A673 (cell line): ENCODE results near the gene HIC2. TPM values are rescaled to one million over a fixed set of nuclear protein-coding genes. Genes with fewer than 3 reads are reported as not detected.
"Not testable (repeated sequence)": the region's sequence is repeated elsewhere in the genome, so short reads cannot be mapped to it uniquely, and the experiment has no call there.

Experiments used
- BruUV-seq: library from RNA; stranded (reverse); fragments of 400-500 nt; replicated peaks from 2 replicates; lab custom pipeline; 2021; lab: Mats Ljungman, UMichigan
- CTCF ChIA-PET: fragments of 300-600 bp; sonication (Branson Sonifier 250); formaldehyde crosslinking; loops from one replicate; lab custom pipeline; 2022; ENCODE audit warnings: antibody characterized with exemption; lab: Charles Lee
- POLR2A ChIA-PET: fragments of 300-600 bp; sonication (Branson Sonifier 250); formaldehyde crosslinking; loops from one replicate; lab custom pipeline; 2022; ENCODE audit warnings: antibody characterized with exemption; ENCODE audit not compliant: low non-redundant PET; lab: Charles Lee
- DNase-seq: peaks from one replicate; pipeline ENCODE4 v3.0.0-alpha.2; 2015; ENCODE audit warnings: low spot score
- H3K27ac ChIP-seq: fragments of 200-600 bp; sonication (generic); 2 replicates; pipeline ENCODE4 v1.5.1; 2016; ENCODE audit warnings: mixed run types, low read depth, mild to moderate bottlenecking, mixed read lengths, antibody characterized with exemption, low read length; ENCODE audit not compliant: poor library complexity, severe bottlenecking
- H3K27me3 ChIP-seq: fragments of 200-600 bp; sonication (generic); replicated peaks from 2 replicates; pipeline ENCODE4 v1.6.1; 2017; ENCODE audit warnings: mixed run types, low read depth, mild to moderate bottlenecking, mixed read lengths, antibody characterized with exemption, low read length; ENCODE audit not compliant: insufficient read depth, poor library complexity
- H3K36me3 ChIP-seq: fragments of 200-600 bp; sonication (generic); 2 replicates; pipeline ENCODE4 v1.6.1; 2016; ENCODE audit warnings: mixed run types, mild to moderate bottlenecking, mixed read lengths, antibody characterized with exemption, low read length; ENCODE audit not compliant: insufficient read depth, poor library complexity, severe bottlenecking
- H3K4me1 ChIP-seq: fragments of 200-600 bp; sonication (generic); 2 replicates; pipeline ENCODE4 v1.6.1; 2017; ENCODE audit warnings: mixed run types, mild to moderate bottlenecking, mixed read lengths, antibody characterized with exemption, low read length; ENCODE audit not compliant: insufficient read depth, poor library complexity, severe bottlenecking
- H3K4me3 ChIP-seq: fragments of 200-600 bp; sonication (generic); 2 replicates; pipeline ENCODE4 v1.5.1; 2016; ENCODE audit warnings: low read depth, mixed run types, mild to moderate bottlenecking, mixed read lengths, low read length; ENCODE audit not compliant: poor library complexity, severe bottlenecking
- H3K9me3 ChIP-seq: fragments of 200-600 bp; sonication (generic); 2 replicates; pipeline ENCODE4 v1.6.1; 2016; ENCODE audit warnings: mixed run types, low read depth, mild to moderate bottlenecking, mixed read lengths, antibody characterized with exemption, low read length; ENCODE audit not compliant: poor library complexity, severe bottlenecking
- intact Hi-C: fragments of 100-400 bp; cut with micrococcal nuclease; formaldehyde crosslinking; loops from one replicate; pipeline ENCODE4 v1.10.0; 2022; ENCODE audit not compliant: unreplicated experiment
- total RNA-seq: library from RNA; stranded (reverse); gene quantifications from 2 replicates; pipeline ENCODE4 v1.2.3, GENCODE V29; 2021

Gene HIC2
- total RNA-seq, 1 experiment from 2014 or later: 11.3 TPM

DNA sequence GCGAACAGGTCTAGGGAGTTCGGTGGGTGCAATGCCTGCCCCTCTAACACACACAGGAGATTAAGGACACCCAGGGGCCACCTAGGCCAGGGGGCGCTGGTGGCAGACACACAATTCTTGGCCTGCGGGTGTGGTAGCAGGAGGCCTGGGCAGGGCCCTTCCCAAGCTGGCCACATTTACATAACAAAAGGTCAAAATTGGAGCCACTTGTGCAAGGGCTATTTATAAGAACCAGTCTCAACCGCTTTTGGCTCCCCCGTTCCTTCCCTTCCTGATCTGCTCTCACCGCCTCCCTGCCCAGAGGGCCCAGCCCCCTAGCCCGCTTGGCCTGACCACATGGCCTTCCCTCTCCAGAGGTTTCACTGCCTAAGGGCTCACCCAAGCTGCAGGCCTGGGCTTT is 75.1 kb downstream of the HIC2 start:
- H3K4me3 ChIP-seq, intact Hi-C loops, H3K27me3 ChIP-seq, H3K36me3 ChIP-seq, POLR2A ChIA-PET, CTCF ChIA-PET, H3K9me3 ChIP-seq, H3K27ac ChIP-seq, BruUV-seq, DNase-seq, H3K4me1 ChIP-seq: not testable (repeated sequence)

DNA sequence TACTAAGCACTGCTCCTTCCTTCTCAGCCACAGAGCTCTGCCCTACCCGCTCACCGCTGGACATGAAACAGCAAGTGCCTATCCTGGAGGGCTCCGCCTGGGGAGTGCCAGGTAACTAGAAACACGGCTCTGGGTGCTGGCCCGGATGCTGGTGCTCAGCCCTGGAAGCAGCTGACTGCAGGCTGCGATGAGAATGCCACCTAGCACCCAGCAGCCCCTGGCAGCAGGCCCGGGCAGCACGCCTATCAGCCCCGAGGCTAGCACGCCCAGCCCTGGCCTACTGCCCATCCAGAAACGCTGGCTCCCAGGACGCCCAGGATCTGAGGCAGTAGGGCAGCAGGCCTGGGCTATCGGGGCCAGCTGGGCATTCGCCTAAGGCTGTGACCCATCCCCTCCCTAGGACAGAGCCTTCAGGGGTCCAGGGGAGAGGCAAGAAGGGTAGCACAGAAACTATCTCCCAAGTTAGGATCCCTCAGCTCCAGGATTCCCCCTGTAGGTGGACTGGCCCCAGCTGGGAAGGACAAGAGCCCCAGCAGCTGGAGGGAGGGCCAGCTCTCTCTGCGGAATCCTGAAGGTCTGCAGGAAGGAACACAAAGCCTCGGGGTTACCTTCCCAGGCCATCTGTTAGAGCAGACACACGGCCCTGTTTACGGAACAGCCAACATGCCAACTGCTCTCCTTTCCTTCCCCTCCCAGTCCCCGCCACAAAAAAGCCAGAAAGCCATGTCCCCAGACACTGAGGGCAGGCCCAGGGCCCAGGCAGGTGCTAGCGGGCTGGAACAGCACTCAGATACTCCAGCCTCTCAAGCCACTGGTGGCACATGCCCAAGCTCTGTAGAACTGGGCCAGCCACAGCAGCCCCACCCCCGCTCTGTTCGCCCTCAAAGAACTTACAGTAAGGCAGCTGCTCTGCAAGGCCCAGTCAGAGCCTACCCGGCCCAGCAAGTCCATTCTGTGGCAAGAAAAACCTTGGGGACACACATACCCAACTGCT is 76.9 kb downstream of the HIC2 start:
- H3K4me1 ChIP-seq, H3K9me3 ChIP-seq, BruUV-seq, DNase-seq, intact Hi-C loops, CTCF ChIA-PET, H3K4me3 ChIP-seq, H3K36me3 ChIP-seq, POLR2A ChIA-PET, H3K27ac ChIP-seq, H3K27me3 ChIP-seq: not testable (repeated sequence)

DNA sequence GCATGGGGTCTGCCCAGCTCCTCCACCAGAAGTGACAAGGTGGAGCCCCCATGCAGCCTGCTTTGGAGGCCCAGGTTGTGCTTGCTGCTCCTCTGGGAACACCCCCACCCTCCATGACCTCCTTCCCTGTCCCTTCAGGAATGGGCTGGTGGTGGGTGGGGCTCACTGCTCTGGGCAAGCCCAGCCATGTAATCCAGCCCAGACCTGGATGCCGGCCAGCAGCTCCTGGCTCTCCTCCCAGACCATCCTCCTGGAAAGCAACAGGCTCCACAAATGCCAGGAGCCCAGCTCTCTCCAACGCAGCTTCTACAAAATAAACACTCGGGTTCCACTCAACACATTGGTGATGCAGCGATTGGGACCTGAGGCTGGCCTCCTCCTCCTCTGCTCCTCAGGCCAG is 80.8 kb downstream of the HIC2 start:
- H3K36me3 ChIP-seq, intact Hi-C loops, H3K9me3 ChIP-seq, CTCF ChIA-PET, H3K4me1 ChIP-seq, H3K27me3 ChIP-seq, BruUV-seq, H3K4me3 ChIP-seq, DNase-seq, H3K27ac ChIP-seq, POLR2A ChIA-PET: not testable (repeated sequence)

DNA sequence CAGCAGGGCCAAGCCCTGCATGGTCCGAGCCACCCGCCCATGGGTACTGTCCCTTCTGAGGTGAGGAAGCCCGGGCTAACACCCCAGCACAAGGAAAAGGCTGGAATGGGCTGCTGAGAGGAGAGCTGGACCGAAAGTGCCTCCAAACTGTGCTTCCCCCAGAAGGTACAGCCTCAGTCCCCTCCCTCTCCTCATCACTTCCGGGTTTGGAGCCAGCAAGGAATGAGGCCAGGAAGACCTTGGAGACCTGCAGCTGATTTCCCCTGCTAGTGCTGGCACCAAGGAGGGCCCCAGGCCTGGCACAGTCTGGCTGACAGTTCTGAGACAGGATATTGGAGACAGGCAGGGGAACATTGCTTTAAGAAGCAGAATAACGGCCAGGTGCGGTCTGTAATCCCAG is 81.3 kb downstream of the HIC2 start:
- intact Hi-C loops, H3K4me1 ChIP-seq, BruUV-seq, CTCF ChIA-PET, H3K4me3 ChIP-seq, DNase-seq, H3K27me3 ChIP-seq, H3K9me3 ChIP-seq, H3K27ac ChIP-seq, POLR2A ChIA-PET, H3K36me3 ChIP-seq: not testable (repeated sequence)

DNA sequence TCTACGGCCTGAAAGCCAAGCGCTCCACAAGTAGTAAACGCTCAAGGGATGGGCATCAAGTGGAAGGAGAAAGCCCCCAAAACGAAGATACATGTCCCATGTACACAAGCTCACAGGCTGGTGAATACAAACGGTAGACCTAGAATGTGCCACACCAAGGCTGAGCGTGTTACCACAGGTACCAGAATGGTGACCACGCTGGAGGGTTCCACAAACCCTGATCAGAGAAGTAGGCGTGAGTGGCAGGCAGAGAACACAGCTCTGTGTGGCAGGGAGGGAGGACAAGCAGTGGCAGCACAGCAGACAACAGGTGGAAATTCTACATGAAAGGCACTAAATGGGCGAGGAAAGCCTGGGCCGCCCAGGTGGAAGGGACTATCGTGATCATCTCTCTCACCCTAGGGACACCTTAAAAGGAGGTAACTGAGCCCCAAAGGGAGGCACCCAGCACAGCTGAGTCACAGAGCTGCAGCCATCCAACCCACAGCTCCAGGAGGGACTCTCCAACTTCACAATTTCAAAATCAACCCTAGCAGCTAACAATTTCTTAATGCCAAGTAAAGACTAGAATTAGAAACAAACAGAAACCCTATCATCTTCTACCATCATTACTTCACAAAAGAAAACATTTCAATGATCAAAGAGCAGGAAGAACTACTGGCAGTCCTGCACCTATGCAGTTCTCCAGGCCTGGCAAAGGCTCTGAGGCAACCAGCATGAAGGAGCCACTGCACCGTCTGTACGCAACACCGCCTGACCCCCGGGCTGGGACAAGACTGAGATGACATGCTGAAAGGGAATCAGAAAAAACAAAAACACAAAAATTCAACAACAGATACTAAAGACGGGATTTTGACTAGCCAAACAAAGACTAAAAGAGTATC is 82.7 kb downstream of the HIC2 start:
- intact Hi-C loops, CTCF ChIA-PET, H3K9me3 ChIP-seq, POLR2A ChIA-PET, H3K27ac ChIP-seq, H3K4me1 ChIP-seq, H3K4me3 ChIP-seq, DNase-seq, H3K27me3 ChIP-seq, H3K36me3 ChIP-seq: not testable (repeated sequence)
- BruUV-seq: TSS peak; percentile 42

Other genes starting within 250 kb of the HIC2 start
- gene RIMBP3B, start 33.6 kb upstream of the HIC2 start, total RNA-seq: 0.87 and 1.0 TPM in 2 replicates
- 0.82 and 1.7 TPM in 2 replicates for gene TMEM191C, start 50.0 kb downstream of the HIC2 start, total RNA-seq
- gene RIMBP3C, start 134.1 kb downstream of the HIC2 start, total RNA-seq: 1.8 and 1.9 TPM in 2 replicates
- gene UBE2L3, start 150.3 kb downstream of the HIC2 start, total RNA-seq: 111 and 118 TPM in 2 replicates
- gene YDJC, start 212.7 kb downstream of the HIC2 start, total RNA-seq: 33.8 and 37.0 TPM in 2 replicates
- 1.3 and 2.3 TPM in 2 replicates for gene CCDC116, start 215.4 kb downstream of the HIC2 start, total RNA-seq
- gene SDF2L1, start 224.9 kb downstream of the HIC2 start, total RNA-seq: 50.1 and 55.3 TPM in 2 replicates
- 46.8 and 49.3 TPM in 2 replicates for gene PPIL2, start 248.6 kb downstream of the HIC2 start, total RNA-seq